Measurements from ENCODE around the gene FEM1C. TPM values are rescaled to one million over a fixed set of nuclear protein-coding genes. Genes with fewer than 3 reads are reported as not detected.

The FEM1C gene
- polyA plus RNA-seq, 1 donor from 2014 or later = 16.4 TPM

- no peak overlapping the region for H3K27ac ChIP-seq (ENCODE audit: low read length)
- no peak overlapping the region for H3K4me2 ChIP-seq (ENCODE audit: low read length)
- no peaks in the 10 kb centered on the region for H3K27me3 ChIP-seq (ENCODE audit: insufficient read depth, low read depth, low read length)
- no peaks in the 10 kb centered on the region for H3K9me3 ChIP-seq (ENCODE audit: low read length)
- peaks cover 21% of the 10 kb centered on the region for H3K36me3 ChIP-seq (ENCODE audit: insufficient read depth, low read length)
- no peak overlapping the region for H2AFZ ChIP-seq (ENCODE audit: low read depth, low read length)
- H4K20me1 ChIP-seq (ENCODE audit: insufficient read depth) = no peaks in the 10 kb centered on the region
- TF ChIP-seq EZH2 (IDR thresholded peaks at IDR 0.05; ENCODE audit: borderline replicate concordance, insufficient read depth, low read length, poor library complexity, severe bottlenecking) = no peak
- TF ChIP-seq, protein P1, sequence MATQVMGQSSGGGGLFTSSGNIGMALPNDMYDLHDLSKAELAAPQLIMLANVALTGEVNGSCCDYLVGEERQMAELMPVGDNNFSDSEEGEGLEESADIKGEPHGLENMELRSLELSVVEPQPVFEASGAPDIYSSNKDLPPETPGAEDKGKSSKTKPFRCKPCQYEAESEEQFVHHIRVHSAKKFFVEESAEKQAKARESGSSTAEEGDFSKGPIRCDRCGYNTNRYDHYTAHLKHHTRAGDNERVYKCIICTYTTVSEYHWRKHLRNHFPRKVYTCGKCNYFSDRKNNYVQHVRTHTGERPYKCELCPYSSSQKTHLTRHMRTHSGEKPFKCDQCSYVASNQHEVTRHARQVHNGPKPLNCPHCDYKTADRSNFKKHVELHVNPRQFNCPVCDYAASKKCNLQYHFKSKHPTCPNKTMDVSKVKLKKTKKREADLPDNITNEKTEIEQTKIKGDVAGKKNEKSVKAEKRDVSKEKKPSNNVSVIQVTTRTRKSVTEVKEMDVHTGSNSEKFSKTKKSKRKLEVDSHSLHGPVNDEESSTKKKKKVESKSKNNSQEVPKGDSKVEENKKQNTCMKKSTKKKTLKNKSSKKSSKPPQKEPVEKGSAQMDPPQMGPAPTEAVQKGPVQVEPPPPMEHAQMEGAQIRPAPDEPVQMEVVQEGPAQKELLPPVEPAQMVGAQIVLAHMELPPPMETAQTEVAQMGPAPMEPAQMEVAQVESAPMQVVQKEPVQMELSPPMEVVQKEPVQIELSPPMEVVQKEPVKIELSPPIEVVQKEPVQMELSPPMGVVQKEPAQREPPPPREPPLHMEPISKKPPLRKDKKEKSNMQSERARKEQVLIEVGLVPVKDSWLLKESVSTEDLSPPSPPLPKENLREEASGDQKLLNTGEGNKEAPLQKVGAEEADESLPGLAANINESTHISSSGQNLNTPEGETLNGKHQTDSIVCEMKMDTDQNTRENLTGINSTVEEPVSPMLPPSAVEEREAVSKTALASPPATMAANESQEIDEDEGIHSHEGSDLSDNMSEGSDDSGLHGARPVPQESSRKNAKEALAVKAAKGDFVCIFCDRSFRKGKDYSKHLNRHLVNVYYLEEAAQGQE (IDR thresholded peaks at IDR 0.05; ENCODE audit: borderline replicate concordance) = no peak
- TF ChIP-seq, protein P2, sequence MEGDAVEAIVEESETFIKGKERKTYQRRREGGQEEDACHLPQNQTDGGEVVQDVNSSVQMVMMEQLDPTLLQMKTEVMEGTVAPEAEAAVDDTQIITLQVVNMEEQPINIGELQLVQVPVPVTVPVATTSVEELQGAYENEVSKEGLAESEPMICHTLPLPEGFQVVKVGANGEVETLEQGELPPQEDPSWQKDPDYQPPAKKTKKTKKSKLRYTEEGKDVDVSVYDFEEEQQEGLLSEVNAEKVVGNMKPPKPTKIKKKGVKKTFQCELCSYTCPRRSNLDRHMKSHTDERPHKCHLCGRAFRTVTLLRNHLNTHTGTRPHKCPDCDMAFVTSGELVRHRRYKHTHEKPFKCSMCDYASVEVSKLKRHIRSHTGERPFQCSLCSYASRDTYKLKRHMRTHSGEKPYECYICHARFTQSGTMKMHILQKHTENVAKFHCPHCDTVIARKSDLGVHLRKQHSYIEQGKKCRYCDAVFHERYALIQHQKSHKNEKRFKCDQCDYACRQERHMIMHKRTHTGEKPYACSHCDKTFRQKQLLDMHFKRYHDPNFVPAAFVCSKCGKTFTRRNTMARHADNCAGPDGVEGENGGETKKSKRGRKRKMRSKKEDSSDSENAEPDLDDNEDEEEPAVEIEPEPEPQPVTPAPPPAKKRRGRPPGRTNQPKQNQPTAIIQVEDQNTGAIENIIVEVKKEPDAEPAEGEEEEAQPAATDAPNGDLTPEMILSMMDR (IDR thresholded peaks at IDR 0.05; ENCODE audit: poor library complexity, severe bottlenecking) = no peak
- TF ChIP-seq SMC3 (conservative IDR thresholded peaks at IDR 0.05; ENCODE audit: poor library complexity) = no peak
- no peak for TF ChIP-seq TAF1 (IDR thresholded peaks at IDR 0.05; ENCODE audit: low read depth)
- no peak for TF ChIP-seq POLR2AphosphoS5 (IDR thresholded peaks at IDR 0.05)
- no peak for TF ChIP-seq EP300 (conservative IDR thresholded peaks at IDR 0.05; ENCODE audit: poor library complexity, severe bottlenecking)
- TF ChIP-seq RAD21 (conservative IDR thresholded peaks at IDR 0.05) = no peak
- TF ChIP-seq MXI1 (conservative IDR thresholded peaks at IDR 0.05; ENCODE audit: poor library complexity, severe bottlenecking) = no peak
- no peak overlapping the region for H3K4me3 ChIP-seq (ENCODE audit: low read length)
- no peaks in the 10 kb centered on the region for H3F3A ChIP-seq (ENCODE audit: insufficient read depth, low read length, poor library complexity, severe bottlenecking)
- peaks cover 34% of the 10 kb centered on the region for H3K79me2 ChIP-seq (replicated peaks; ENCODE audit: insufficient read depth, low read length)
- H3K9ac ChIP-seq (ENCODE audit: low read length) = no peak overlapping the region
- H3K9me2 ChIP-seq (ENCODE audit: insufficient read depth, low read length) = no peaks in the 10 kb centered on the region
Observed at GRCh38 chr5:115524199-115524847, 20.3 kb downstream of the FEM1C start.

DNA sequence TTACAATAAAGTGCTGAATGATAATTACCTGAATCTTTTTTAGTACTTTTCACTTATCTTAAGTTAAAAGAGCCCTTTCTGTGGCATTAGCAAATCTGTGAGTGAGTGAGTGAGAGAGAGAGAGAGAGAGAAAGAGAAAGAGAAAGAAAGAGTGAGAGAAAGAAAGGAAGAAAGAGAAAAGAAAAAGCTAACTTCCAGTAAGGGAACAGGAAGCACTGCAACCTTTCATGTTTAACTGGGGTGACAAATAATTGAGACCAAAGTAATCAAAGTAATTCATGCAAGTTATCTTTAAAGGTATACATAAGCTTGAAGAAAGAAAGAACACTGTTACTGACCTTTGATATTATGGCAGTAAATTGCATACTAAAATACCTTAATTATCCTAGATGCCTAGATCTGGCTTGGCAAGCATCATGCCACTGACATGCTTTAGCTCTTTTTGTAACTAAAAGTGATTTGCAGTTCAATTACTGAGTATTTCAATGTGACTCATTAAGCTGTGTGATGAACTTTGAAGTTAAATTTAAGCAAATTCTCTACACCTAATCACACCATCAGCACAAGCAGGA lies 21.7 kb downstream of the FEM1C start:
- H3K27me3 ChIP-seq (ENCODE audit: insufficient read depth, low read depth, low read length) = no peaks in the 10 kb centered on the region
- no peak overlapping the region for H3K27ac ChIP-seq (ENCODE audit: low read length)
- peaks cover 21% of the 10 kb centered on the region for H3K79me2 ChIP-seq (replicated peaks; ENCODE audit: insufficient read depth, low read length)
- no peak overlapping the region for H3K4me3 ChIP-seq (ENCODE audit: low read length)
- H3K9me2 ChIP-seq (ENCODE audit: insufficient read depth, low read length) = no peaks in the 10 kb centered on the region
- H3K4me2 ChIP-seq (ENCODE audit: low read length) = no peak overlapping the region
- peaks cover 21% of the 10 kb centered on the region for H3K36me3 ChIP-seq (ENCODE audit: insufficient read depth, low read length)
- TF ChIP-seq EP300 (conservative IDR thresholded peaks at IDR 0.05; ENCODE audit: poor library complexity, severe bottlenecking) (no peak), EZH2 (IDR thresholded peaks at IDR 0.05; ENCODE audit: borderline replicate concordance, insufficient read depth, low read length, poor library complexity, severe bottlenecking) (no peak), SMC3 (conservative IDR thresholded peaks at IDR 0.05; ENCODE audit: poor library complexity) (no peak), RAD21 (conservative IDR thresholded peaks at IDR 0.05) (no peak), POLR2AphosphoS5 (IDR thresholded peaks at IDR 0.05) (no peak), TAF1 (IDR thresholded peaks at IDR 0.05; ENCODE audit: low read depth) (no peak), MXI1 (conservative IDR thresholded peaks at IDR 0.05; ENCODE audit: poor library complexity, severe bottlenecking) (no peak)
- TF ChIP-seq, protein P1 (IDR thresholded peaks at IDR 0.05; ENCODE audit: borderline replicate concordance) = no peak
- TF ChIP-seq, protein P2 (IDR thresholded peaks at IDR 0.05; ENCODE audit: poor library complexity, severe bottlenecking) = no peak
- H3K9me3 ChIP-seq (ENCODE audit: low read length) = no peaks in the 10 kb centered on the region
- no peaks in the 10 kb centered on the region for H3F3A ChIP-seq (ENCODE audit: insufficient read depth, low read length, poor library complexity, severe bottlenecking)
- H4K20me1 ChIP-seq (ENCODE audit: insufficient read depth) = no peaks in the 10 kb centered on the region
- no peak overlapping the region for H3K9ac ChIP-seq (ENCODE audit: low read length)
- no peak overlapping the region for H2AFZ ChIP-seq (ENCODE audit: low read depth, low read length)

Data from neural cell (in vitro differentiated cells).